Uterus (tissue), 2 donors: ENCODE data around the gene TRAPPC6A.

Experiments used
- CTCF ChIP-seq, 4 experiments: fragments of 200-600 bp in 2 of 4; fragments of 450-650 bp in 2 of 4; sonication (generic) in 2 of 4; IDR thresholded peaks; one replicate each; pipeline ENCODE4 v1.5.1; 2016 to 2019; ENCODE audit warnings: antibody characterized with exemption in 4 of 4, mild to moderate bottlenecking in 2 of 4, moderate library complexity in 1 of 4
- POLR2A ChIP-seq, 2 donors: fragments of 450-650 bp; IDR thresholded peaks; one replicate each; pipeline ENCODE4 v1.6.1; 2016; ENCODE audit warnings: antibody characterized with exemption in 2 of 2, mild to moderate bottlenecking in 1 of 2, moderate library complexity in 1 of 2

- TF ChIP-seq CTCF (IDR thresholded peaks at IDR 0.05) (no peak), POLR2A (IDR thresholded peaks at IDR 0.05) (no peak)
Observed at GRCh38 chr19:45153339-45154063, 24.5 kb downstream of the TRAPPC6A start.
